Activated CD4-positive, alpha-beta T cell treated with anti-CD3 and anti-CD28 coated beads, Interleukin-2, amount 50 U/mL, for 16 hours (primary cell): Measurements from ENCODE around the gene DTNBP1.
A peak's percentile ranks its signal among the peaks of the same experiment; 100 is the strongest.

Source experiments
- DNase-seq: peaks from one replicate; pipeline ENCODE4 v3.0.0-alpha.2; 2020

Gene DTNBP1

GRCh38 chr6:15527838-15528617, 134.8 kb downstream of the DTNBP1 start:
- no peak for DNase-seq

- DNase-seq: no peak
Measured at GRCh38 chr6:15526212-15526701, 136.6 kb downstream of the DTNBP1 start.

DNA sequence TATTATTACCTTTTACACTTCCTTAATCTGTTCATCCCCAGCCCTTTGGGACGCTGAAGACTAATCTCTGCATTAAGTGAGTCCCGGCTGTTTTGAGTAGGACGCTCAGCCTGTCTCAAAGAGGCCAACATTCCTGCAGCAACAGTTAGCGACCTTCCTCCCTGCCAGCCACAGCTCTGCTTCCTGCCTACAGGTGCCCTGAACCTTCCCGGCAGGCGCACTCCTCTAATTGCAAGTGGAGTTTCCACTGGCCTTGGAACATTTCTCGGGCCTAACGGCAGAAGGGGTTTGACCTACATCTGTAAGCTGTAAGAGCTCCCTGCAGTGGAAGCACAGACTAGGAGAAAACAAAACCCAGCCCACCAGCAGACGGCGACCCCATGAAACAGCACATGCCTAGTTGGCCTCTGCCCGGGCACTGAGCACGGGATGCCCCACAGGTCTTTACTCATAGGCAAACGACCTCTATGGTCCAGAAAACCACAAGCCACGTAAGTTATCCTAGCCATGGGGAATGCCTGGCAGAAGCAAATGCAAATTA, 137.9 kb downstream of the DTNBP1 start:
- no peak for DNase-seq

DNA sequence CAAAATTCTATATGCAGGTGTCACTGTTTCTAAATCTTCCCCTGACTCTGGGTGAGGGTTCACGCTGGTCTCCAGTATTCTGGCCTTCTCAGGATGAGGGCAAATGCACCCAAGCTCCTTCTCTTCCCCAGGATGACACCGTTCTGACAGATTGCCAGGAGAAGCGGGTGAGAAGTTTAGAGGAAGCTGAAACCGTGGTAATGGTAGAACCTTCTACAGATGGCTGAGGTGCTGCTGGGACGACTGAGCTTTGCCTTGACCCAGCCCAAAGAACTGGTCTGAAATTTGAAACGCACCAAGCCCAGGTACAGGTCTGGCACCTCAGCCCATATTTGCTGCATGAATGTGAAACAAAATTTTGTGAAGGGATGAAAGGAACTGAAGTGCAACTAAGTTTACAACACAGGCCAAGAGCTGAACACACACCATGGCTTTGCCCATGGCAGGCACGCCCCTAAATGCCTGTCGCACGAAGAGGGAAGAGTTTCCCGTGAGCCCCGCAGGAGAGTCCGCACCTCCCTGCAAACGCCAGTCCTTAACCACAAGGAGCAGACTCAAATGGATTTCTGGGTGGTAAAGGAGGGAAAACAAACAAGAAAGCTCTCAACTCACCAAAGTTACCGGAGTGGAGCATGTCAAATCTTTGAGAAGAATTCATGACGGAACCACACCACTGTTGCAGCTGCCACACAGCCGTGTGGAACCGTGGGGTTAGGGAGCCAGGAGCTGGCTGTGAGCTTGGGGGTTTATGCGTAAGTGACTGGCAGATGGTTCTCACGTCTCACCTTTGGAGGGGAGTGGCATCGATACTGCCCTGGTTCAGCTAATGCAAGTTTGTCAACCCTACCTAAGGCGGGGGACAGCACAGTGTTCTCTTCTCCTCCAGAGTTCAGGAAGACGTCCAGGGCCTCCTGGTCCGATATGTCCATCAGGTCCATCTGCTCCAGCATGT, 138.9 kb downstream of the DTNBP1 start:
- no peak for DNase-seq

GRCh38 chr6:15522856-15523529, 139.8 kb downstream of the DTNBP1 start:
- no peak for DNase-seq

DNA sequence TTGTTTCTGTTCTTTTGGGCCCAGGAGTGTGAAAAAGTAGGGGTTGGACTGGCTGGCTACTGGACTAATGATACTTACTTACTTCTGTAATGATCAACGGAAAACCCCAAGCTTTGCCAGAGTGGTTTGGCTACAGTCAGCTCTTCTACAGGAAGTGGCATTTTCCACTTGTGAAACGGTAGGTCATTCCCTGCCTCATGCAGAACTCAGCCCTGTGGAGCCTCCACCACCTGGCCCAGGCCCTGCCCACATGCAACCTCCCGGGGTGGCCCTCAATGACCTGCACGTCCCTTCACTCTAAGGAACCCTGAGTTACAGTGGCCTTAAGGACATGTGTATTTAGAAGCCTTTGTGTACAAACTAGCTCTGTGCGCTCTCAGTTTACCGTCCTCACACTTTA, 140.4 kb downstream of the DTNBP1 start:
- peak; percentile 27 for DNase-seq

GRCh38 chr6:15522026-15522425, 140.8 kb downstream of the DTNBP1 start:
- no peak for DNase-seq

GRCh38 chr6:15521582-15521981, 141.2 kb downstream of the DTNBP1 start:
- no peak for DNase-seq

DNA sequence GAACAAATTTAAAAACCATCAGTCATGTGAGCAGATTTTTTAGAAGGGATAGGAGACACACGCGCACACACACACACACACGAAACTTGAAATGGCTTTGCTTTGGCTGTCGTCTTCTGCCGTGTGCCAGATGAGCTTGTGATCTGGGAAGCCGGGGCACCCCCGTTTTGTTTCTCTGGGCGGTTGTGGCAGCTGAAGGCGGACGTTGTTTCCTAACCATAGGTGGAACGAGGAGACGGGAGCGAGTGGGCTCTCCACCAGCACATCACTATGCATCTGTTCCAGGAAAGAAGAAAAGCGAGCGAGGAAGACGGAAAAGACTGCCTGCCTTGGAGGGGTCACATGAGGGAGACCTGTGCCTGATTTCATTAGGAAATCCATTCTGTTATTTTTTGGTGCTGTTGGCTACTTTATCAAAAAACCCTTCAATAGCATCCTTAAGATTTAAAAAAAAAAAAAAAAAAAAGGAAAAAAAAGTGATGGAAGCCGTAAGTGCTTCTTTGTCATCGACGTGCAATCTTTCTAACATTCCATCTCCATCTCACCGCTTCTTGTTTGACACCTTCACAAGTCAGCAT, 142.1 kb downstream of the DTNBP1 start:
- DNase-seq: no peak

DNA sequence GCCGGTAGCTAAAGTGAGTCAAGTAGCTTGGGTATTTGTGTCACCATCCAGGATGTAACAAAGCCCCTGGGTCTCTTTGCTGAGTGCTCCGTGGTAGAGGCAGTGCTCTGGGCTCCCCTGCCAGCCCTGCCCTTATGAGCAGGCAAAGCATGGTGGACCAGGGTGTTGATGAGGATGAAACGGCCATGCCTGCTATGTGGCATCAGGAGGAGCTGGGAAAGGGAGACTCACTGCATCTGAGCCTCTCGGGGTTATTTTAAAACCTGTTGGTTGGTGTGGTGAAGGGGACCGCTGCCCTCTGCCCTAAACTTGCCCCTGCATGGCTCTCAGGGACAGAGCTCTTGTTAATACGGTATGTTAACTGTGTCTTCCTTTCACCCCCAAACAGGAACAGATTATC, 143.1 kb downstream of the DTNBP1 start:
- DNase-seq: no peak

- DNase-seq: no peak
Measured at GRCh38 chr6:15518878-15519277, 143.9 kb downstream of the DTNBP1 start.

- no peak for DNase-seq
Measured at GRCh38 chr6:15518057-15518456, 144.8 kb downstream of the DTNBP1 start.

- no peak for DNase-seq
Measured at GRCh38 chr6:15517600-15517999, 145.2 kb downstream of the DTNBP1 start.

DNA sequence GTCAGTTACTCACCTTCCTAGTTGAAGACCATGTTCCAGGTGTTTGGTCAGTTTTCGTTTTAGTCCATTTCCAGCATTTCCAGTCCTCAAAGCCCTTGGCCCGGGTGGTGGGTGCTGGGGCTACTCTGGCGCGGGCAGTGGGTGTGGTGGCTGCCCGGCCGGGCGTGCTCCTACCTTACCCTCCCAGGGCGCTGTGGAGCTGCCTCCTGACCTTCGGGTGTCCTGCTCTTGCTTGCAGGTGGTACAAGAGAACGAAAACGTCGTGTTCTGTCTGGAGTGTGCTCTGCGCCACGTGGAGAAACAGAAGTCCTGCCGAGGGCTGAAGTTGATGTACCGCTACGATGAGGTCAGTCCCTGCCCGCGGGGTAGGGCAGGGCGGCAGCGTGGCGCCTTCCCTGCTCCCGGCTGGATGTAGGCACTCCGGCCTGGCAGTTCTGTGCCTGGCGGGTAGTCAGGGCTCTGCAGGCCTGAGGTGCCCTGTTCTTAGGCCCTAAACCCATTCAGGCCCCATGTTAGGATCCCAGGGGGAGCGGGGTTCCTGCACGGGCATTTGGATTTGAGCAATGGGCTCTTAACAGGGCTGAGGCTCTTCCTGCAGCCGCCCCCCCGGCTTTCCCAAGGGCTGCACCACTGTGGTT, 145.8 kb downstream of the DTNBP1 start:
- no peak for DNase-seq

GRCh38 chr6:15516378-15516777, 146.4 kb downstream of the DTNBP1 start:
- DNase-seq: no peak

DNA sequence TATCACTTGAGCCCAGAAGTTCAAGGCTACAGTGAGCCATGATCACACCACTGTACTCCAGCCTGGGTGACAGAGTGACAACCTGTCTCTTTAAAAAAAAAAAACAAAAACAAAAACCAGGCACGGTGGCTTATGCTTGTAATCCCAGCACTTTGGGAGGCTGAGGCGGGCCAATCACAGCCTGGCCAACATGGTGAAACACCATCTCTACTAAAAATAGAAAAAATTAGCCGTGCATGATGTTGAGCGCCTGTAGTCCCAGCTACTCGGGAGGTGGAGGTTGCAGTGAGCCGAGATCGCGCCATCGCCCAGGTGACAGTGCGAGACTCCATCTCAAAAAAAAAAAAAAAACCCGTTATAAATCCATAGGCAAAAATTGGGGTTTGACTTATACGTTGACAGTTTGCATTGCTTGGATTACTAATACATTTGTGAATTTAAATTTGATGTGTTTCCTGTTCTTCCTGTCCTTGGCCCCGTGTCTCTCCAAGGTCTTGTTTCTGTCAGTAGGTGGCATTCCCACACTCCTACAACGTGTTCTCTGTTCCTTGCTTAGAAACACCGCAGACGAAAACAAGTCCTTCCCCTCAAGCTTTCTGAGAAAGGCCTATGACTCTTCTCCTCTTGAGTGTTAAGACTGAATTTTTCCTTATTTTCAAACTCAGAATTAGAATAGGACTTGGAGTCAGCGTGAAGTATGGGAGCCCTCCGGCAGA, 147.0 kb downstream of the DTNBP1 start:
- no peak for DNase-seq

GRCh38 chr6:15515226-15515625, 147.6 kb downstream of the DTNBP1 start:
- no peak for DNase-seq

- DNase-seq: no peak
Measured at GRCh38 chr6:15513801-15514711, 148.8 kb downstream of the DTNBP1 start.

DNA sequence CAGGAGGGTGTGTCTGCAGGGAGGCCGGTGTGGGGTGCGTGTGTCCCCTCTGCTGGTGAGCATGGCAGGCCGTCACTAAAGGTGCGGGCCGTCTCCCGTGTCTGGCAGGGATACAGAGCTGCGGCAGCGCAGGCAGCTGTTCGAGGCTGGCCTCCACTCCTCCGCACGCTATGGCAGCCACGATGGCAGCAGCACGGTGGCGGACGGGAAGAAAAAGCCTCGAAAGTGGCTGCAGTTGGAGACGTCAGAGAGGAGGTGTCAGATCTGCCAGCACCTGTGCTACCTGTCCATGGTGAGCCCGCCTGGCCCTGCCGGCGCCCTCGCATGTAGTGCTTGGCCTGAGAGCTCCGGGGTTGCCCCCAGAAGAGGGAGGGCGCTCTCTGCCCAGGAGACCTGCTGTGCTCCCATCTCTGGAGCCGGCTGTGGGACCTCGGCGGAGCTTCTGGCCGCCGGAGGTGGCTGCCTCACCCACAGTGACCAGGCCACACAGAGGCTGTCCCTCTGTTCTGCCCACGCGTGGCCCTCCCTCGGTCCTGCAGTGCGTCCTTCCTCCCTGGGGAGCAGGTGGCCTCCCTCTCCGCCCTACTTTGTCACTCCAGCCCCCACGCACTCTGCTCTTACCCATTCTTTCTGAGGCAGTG, 149.6 kb downstream of the DTNBP1 start:
- no peak for DNase-seq

DNA sequence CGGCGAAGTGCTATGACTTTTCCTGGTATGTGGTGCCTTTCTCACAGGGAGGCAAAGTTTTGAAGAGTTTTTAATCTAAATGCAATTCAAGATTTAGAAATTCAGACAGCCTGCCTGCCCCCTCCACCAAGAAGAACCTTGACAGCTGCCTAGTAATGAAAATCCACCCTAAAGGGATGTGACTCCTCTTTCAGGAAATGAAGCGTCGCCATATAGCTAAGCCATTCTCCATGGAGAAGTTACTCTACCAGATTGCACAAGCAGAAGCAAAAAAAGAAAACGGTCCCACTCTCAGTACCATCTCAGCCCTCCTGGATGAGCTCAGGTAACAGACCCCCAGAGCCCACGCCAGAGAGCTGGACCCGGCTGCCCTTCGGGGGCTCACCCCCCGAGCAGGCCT, 150.1 kb downstream of the DTNBP1 start:
- DNase-seq: no peak
